Activated T-helper 1 cell treated with anti-CD3 and anti-CD28 coated beads, Interleukin-12 subunit alpha, Interleukin-12 subunit beta, Interleukin-2, Interleukin-4 antibody, amounts not matched to agents 30 ng/mL and 10 ng/mL and 1 ng/mL, durations not matched to agents 14 hours and 24 hours and 36 hours (primary cell): ENCODE measurements around the gene RBSN. TPM values are rescaled to one million over a fixed set of nuclear protein-coding genes. Genes with fewer than 3 reads are reported as not detected.

Source experiments
- DNase-seq: peaks from one replicate; pipeline ENCODE4 v3.0.0; 2021; ENCODE audit warnings: low spot score
- H3K27ac Mint-ChIP-seq: one replicate; pipeline ENCODE4 v1.8.0; 2021; ENCODE audit warnings: mild to moderate bottlenecking, mixed read lengths
- H3K27me3 Mint-ChIP-seq: one replicate; pipeline ENCODE4 v1.8.0; 2022; ENCODE audit warnings: mild to moderate bottlenecking, moderate library complexity, mixed read lengths; ENCODE audit not compliant: insufficient read depth
- H3K36me3 Mint-ChIP-seq: one replicate; pipeline ENCODE4 v1.8.0; 2021; ENCODE audit warnings: low read depth, mixed read lengths
- H3K4me1 Mint-ChIP-seq: one replicate; pipeline ENCODE4 v1.8.0; 2021; ENCODE audit warnings: low read depth, mixed read lengths
- H3K4me3 Mint-ChIP-seq: one replicate; pipeline ENCODE4 v1.8.0; 2021; ENCODE audit warnings: mild to moderate bottlenecking, moderate library complexity, mixed read lengths
- H3K9me3 Mint-ChIP-seq: one replicate; pipeline ENCODE4 v1.8.0; 2021; ENCODE audit warnings: mixed read lengths
- intact Hi-C: fragments of 100-400 bp; cut with micrococcal nuclease; formaldehyde crosslinking; loops from one replicate; pipeline ENCODE4 v1.15.1; 2024
- total RNA-seq: library from RNA; stranded (reverse); gene quantifications from 2 replicates; pipeline ENCODE4 v1.2.3, GENCODE V29; 2022

The RBSN gene
- total RNA-seq, 1 donor from 2014 or later = 11.7 TPM

DNA sequence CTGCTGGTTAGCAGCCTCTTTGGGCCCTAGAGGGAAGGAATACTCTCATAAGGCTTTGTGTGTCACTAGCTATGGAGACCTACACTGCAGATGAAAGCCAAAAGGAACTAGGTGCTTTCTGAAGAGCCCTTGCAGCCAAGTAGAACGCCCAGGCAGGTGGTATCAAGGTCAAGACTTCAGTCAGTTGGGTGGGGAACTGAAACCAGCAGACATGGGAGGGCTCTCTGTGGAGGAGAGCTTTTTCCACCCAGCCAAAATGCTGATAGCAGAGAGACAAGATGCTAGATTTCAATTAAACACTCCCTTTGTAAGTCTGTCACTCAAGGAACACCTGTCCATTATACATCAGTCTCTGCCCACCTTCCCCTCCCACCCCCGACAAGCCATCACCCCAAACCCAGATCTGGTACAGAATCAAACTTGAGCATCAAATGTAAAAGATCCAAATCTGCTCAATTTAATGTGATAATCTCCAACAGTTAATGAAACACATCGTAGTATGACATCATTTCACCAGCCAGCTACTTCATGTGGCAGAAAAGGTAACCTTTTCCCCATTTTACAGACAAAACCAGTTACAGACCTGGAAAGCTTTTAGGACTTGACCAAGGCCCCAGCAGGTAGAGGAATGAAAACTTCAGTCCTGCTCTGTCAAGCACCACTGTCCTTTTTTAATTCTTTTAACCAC is 48.4 kb downstream of the RBSN start:
- intact Hi-C loops = loop anchor here (2.0 to 5.0 kb wide), 2 partner anchors 14 to 123 kb away; partner anchors contain the start of gene MRPS25
- H3K9me3 Mint-ChIP-seq = no peaks in the 10 kb centered on the region
- H3K4me3 Mint-ChIP-seq = no peak overlapping the region
- no peak for DNase-seq
- no peaks in the 10 kb centered on the region for H3K27me3 Mint-ChIP-seq
- peaks cover 44% of the 10 kb centered on the region for H3K36me3 Mint-ChIP-seq
- peak overlapping the region; percentile 26 for H3K27ac Mint-ChIP-seq
- peaks cover 18% of the 10 kb centered on the region for H3K4me1 Mint-ChIP-seq

- no peak for DNase-seq
- no peaks in the 10 kb centered on the region for H3K27me3 Mint-ChIP-seq
- peaks cover 18% of the 10 kb centered on the region for H3K4me1 Mint-ChIP-seq
- H3K4me3 Mint-ChIP-seq = no peak overlapping the region
- no peak overlapping the region for H3K27ac Mint-ChIP-seq
- H3K36me3 Mint-ChIP-seq = peaks cover 45% of the 10 kb centered on the region
- no peaks in the 10 kb centered on the region for H3K9me3 Mint-ChIP-seq
- intact Hi-C loops = no loop called here
These were observed 49.4 kb downstream of the RBSN start for GRCh38 chr3:15049584-15049983.

- Mint-ChIP-seq H3K27ac (peak overlapping the region; percentile 35), H3K27me3 (no peaks in the 10 kb centered on the region), H3K4me1 (peaks cover 34% of the 10 kb centered on the region), H3K9me3 (no peaks in the 10 kb centered on the region), H3K4me3 (no peak overlapping the region), H3K36me3 (peaks cover 49% of the 10 kb centered on the region)
- DNase-seq = no peak
- intact Hi-C loops = no loop called here
These were observed 53.3 kb downstream of the RBSN start for GRCh38 chr3:15045667-15046066.

DNA sequence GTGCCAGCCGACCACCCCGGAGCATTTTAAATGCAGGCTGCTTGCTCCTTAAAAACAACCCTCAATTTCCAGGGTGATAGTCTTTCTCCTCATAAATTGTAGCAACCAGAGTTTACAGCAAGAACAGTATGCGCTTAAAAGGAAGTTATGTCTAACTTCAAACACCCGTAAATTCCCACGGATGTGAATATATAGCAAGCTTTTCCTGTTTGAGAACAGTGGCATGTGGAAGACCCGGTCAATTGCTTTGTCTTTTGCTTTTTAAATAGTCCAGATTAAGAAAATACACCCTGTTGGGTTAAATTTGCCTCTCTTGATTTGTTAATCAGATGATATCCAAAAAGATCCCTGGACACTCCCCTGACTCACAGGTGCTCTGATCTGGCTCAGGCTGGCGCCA is 54.6 kb downstream of the RBSN start:
- no peaks in the 10 kb centered on the region for H3K9me3 Mint-ChIP-seq
- H3K27ac Mint-ChIP-seq = peak overlapping the region; percentile 69
- peaks cover 34% of the 10 kb centered on the region for H3K4me1 Mint-ChIP-seq
- H3K36me3 Mint-ChIP-seq = peaks cover 46% of the 10 kb centered on the region
- intact Hi-C loops = no loop called here
- DNase-seq = no peak
- no peaks in the 10 kb centered on the region for H3K27me3 Mint-ChIP-seq
- no peak overlapping the region for H3K4me3 Mint-ChIP-seq

GRCh38 chr3:15043408-15044171 is 55.4 kb downstream of the RBSN start:
- intact Hi-C loops = no loop called here
- Mint-ChIP-seq H3K27ac (no peak overlapping the region), H3K9me3 (no peaks in the 10 kb centered on the region), H3K36me3 (peaks cover 46% of the 10 kb centered on the region), H3K4me3 (no peak overlapping the region), H3K4me1 (peaks cover 34% of the 10 kb centered on the region), H3K27me3 (no peaks in the 10 kb centered on the region)
- no peak for DNase-seq

DNA sequence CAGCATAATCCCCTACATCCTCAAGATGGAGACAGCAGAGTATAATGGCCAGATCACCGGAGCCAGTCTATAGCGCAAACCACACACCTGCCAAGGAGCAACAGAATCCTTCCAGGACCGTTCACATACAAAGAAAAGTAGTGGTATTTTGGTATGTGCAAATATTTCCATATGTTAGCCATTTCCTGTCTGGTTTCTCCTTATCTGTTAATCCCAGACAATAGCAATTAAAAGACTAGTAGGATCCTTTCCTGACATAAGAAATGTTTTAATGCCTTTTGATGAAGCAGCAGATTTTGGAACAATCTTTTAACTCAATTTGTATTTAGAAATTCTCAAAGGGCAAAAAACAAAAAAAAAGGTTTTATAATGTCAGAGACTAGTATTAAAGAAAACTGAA is 56.0 kb downstream of the RBSN start:
- no peak for DNase-seq
- Mint-ChIP-seq H3K4me3 (no peak overlapping the region), H3K4me1 (peaks cover 34% of the 10 kb centered on the region), H3K27me3 (no peaks in the 10 kb centered on the region), H3K27ac (no peak overlapping the region), H3K9me3 (no peaks in the 10 kb centered on the region), H3K36me3 (peaks cover 44% of the 10 kb centered on the region)
- intact Hi-C loops = no loop called here

DNA sequence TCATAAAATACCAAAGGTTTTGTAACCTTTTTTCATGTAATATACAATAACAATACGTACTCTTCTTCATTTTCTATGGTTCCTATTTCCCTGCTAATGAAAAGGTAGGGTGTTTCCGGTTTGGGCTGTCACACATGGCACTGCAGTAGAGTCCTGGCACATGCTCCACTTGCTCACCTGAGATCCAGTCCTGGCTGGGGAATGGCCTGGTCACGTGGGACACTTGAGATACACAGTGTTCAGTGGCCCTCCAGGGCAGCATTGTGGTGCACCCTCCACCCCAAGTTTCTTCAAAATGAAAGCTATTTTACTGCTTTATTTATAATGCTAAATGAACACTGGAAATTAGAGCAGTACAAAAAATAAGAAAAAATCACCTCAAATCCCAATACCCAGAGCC is 57.0 kb downstream of the RBSN start:
- Mint-ChIP-seq H3K4me1 (peaks cover 34% of the 10 kb centered on the region), H3K9me3 (no peaks in the 10 kb centered on the region), H3K36me3 (peaks cover 43% of the 10 kb centered on the region), H3K27ac (no peak overlapping the region), H3K27me3 (no peaks in the 10 kb centered on the region), H3K4me3 (no peak overlapping the region)
- no peak for DNase-seq
- intact Hi-C loops = no loop called here

DNA sequence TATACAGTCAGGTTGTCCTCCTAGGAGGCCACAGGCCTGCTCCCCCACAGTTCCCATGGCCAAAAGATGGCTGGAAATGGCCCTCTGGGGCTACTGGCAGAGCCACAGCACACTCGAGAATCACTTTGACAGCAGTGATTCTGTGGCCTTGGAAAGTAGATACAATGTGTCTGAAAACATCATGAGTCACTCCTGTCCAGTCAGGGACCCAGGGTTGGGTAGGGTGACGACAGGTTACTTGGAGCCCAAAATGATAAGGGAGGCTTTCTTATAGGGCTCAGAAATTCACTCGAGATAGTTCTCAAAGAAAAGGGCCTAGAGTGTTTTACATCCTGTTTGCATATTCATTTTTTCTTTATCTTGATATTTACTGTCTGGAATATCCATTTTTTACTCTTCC is 58.1 kb downstream of the RBSN start:
- intact Hi-C loops = no loop called here
- peaks cover 41% of the 10 kb centered on the region for H3K36me3 Mint-ChIP-seq
- DNase-seq = no peak
- H3K9me3 Mint-ChIP-seq = no peaks in the 10 kb centered on the region
- peaks cover 34% of the 10 kb centered on the region for H3K4me1 Mint-ChIP-seq
- no peak overlapping the region for H3K4me3 Mint-ChIP-seq
- H3K27me3 Mint-ChIP-seq = no peaks in the 10 kb centered on the region
- no peak overlapping the region for H3K27ac Mint-ChIP-seq

- Mint-ChIP-seq H3K36me3 (peaks cover 29% of the 10 kb centered on the region), H3K4me3 (no peak overlapping the region), H3K4me1 (peaks cover 9% of the 10 kb centered on the region), H3K27ac (no peak overlapping the region), H3K9me3 (no peaks in the 10 kb centered on the region), H3K27me3 (no peaks in the 10 kb centered on the region)
- intact Hi-C loops = no loop called here
- DNase-seq = no peak
These were observed 60.6 kb downstream of the RBSN start for GRCh38 chr3:15038306-15038705.

- Mint-ChIP-seq H3K27me3 (no peaks in the 10 kb centered on the region), H3K4me3 (no peak overlapping the region), H3K27ac (no peak overlapping the region), H3K9me3 (no peaks in the 10 kb centered on the region), H3K36me3 (peaks cover 29% of the 10 kb centered on the region), H3K4me1 (no peaks in the 10 kb centered on the region)
- intact Hi-C loops = no loop called here
- no peak for DNase-seq
These were observed 65.8 kb downstream of the RBSN start for GRCh38 chr3:15033103-15033502.

DNA sequence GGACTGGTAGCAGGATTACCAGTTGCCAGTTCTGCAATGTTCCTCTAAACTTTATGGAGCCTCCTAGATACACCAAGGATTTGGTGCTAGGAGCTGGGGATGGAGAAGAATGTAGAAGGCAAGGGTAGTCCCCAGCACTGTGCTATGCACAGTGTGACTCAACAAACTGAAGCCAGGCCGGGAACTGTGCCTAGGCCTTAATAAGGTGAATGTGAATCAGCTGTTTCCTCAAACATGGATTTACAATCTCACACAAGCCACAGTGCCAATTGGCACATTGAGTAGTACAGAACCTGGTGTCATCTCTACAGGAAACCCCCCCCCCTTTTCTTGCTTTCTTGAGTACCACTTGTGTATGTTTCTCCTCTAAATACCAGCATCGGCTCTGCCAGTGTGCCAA is 66.3 kb downstream of the RBSN start:
- no peak overlapping the region for H3K27ac Mint-ChIP-seq
- intact Hi-C loops = no loop called here

DNA sequence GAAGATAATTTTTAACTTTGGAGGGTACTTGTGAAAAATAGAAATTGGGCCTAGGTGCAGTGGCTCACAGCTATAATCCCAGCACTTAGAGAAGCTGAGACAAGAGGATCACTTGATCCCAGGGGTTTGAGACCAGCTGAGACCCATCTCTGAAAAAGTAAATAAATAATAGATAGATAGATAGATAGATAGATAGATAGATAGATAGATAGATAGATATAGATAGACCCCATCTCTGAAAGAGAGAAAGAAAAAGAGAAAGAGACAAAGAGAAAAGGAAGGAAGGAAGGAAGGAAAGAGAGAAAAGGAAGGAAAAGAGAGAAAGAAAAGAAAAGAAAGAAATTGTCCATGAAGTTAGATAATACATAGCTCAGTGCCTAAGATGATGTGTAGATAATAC is 69.3 kb downstream of the RBSN start:
- H3K4me3 Mint-ChIP-seq = no peak overlapping the region
- no peak overlapping the region for H3K27ac Mint-ChIP-seq
- H3K4me1 Mint-ChIP-seq = no peaks in the 10 kb centered on the region
- intact Hi-C loops = no loop called here
- H3K36me3 Mint-ChIP-seq = peaks cover 30% of the 10 kb centered on the region
- H3K27me3 Mint-ChIP-seq = no peaks in the 10 kb centered on the region
- no peaks in the 10 kb centered on the region for H3K9me3 Mint-ChIP-seq
- no peak for DNase-seq

More for the DNA sequence above, 66.3 kb downstream of the RBSN start:
- Mint-ChIP-seq H3K36me3 (peaks cover 26% of the 10 kb centered on the region), H3K9me3 (no peaks in the 10 kb centered on the region), H3K4me1 (no peaks in the 10 kb centered on the region), H3K27me3 (no peaks in the 10 kb centered on the region), H3K4me3 (no peak overlapping the region)
- DNase-seq = no peak

GRCh38 chr3:15023719-15024118 is 75.2 kb downstream of the RBSN start:
- no peak for DNase-seq
- Mint-ChIP-seq H3K9me3 (no peaks in the 10 kb centered on the region), H3K4me3 (no peak overlapping the region), H3K27ac (no peak overlapping the region), H3K27me3 (no peaks in the 10 kb centered on the region), H3K4me1 (no peaks in the 10 kb centered on the region), H3K36me3 (peaks cover 34% of the 10 kb centered on the region)
- intact Hi-C loops = no loop called here
